ENCODE measurements around the gene POLE.

The POLE gene

DNA sequence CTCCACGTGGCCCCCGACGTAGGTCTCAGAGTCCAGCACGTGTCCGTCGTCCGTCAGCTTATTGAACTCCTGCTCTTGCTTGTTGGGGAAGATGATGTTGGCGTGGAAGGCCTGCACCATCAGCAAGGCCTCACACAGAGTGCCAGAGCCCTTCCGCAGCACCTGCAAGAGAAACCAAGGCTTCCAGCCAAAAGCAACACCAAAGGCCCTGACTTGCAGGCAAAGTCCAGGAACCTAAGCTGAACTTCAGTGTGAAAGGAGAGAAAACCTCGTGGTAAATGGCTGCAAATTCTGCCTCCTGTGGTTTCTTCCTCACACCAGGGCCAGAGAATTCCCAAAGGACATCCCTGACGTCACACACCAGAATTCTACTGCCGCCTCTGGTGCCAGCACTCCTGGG is 14.5 kb downstream of the POLE start:
- H3K27ac ChIP-seq (ENCODE audit: low read length), result no peak overlapping the region
- H3K4me1 ChIP-seq (ENCODE audit: control insufficient read depth, low read depth, low read length), result no peaks in the 10 kb centered on the region
- H3K27me3 ChIP-seq (ENCODE audit: control insufficient read depth, insufficient read depth, low read length), result no peaks in the 10 kb centered on the region
- H3K9ac ChIP-seq (ENCODE audit: low read length), result no peak overlapping the region
- peaks cover 80% of the 10 kb centered on the region for H3K36me3 ChIP-seq (ENCODE audit: control insufficient read depth, low read depth, low read length)
- no peak overlapping the region for H3K4me3 ChIP-seq (ENCODE audit: low read length)
- H3K9me3 ChIP-seq (ENCODE audit: control insufficient read depth, low read depth, low read length), result no peaks in the 10 kb centered on the region

DNA sequence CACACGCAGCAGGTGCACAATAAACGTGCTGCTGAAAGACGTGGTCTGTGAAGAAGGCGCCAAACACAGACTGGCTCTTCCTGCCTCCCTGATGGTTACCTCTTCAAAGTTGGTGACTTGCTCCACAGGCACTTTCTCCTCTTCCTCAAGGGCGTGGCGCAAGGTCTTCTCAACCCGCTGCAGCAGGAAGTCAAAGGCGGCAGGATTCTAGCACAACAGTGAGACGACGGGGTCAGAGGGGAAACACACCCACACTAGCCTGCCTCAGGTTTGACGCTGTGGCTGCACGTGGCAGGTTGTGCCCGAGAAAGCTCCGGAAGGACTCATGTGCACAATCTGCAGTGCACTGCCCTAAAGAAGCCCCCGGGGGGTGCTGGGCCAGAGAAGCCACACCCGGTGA is 15.0 kb downstream of the POLE start:
- Histone ChIP-seq H3K9ac (ENCODE audit: low read length) (no peak overlapping the region), H3K9me3 (ENCODE audit: control insufficient read depth, low read depth, low read length) (no peaks in the 10 kb centered on the region), H3K4me1 (ENCODE audit: control insufficient read depth, low read depth, low read length) (no peaks in the 10 kb centered on the region), H3K27ac (ENCODE audit: low read length) (no peak overlapping the region), H3K27me3 (ENCODE audit: control insufficient read depth, insufficient read depth, low read length) (no peaks in the 10 kb centered on the region), H3K36me3 (ENCODE audit: control insufficient read depth, low read depth, low read length) (peaks cover 80% of the 10 kb centered on the region), H3K4me3 (ENCODE audit: low read length) (no peak overlapping the region)

DNA sequence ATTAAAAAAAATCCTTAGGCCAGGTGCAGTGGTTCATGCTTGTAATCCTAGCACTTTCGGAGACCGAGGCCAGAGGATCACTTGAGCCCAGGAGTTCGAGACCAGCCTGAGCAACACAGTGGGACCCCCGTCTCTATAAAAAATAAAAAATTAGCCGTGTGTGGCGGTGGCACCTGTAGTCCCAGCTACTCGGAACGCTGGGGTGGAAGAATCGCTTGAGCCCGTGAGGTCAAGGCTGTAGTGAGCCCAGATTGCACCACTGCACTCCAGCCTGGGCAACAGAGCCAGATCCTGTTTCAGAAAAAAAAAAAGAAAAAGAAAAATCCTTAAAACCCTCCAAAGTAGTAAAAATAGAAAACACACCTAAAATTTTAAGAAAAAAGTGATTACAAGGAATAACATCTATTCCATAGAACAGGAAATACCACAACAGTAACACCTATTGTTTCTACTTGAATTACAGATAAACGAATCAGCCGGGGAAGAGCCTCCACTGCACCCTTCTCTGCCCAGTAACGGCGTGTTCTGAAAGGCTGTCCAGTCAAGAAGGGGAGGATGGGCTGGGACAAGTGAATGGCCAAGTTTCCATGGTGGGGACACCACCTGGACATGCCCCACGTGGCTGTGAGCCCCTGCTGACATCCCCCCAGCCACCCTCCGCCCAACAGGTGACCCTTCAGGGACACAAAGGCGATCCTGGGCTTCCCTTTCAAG is 17.8 kb downstream of the POLE start:
- peaks cover 84% of the 10 kb centered on the region for H3K36me3 ChIP-seq (ENCODE audit: control insufficient read depth, low read depth, low read length)
- no peaks in the 10 kb centered on the region for H3K27me3 ChIP-seq (ENCODE audit: control insufficient read depth, insufficient read depth, low read length)

DNA sequence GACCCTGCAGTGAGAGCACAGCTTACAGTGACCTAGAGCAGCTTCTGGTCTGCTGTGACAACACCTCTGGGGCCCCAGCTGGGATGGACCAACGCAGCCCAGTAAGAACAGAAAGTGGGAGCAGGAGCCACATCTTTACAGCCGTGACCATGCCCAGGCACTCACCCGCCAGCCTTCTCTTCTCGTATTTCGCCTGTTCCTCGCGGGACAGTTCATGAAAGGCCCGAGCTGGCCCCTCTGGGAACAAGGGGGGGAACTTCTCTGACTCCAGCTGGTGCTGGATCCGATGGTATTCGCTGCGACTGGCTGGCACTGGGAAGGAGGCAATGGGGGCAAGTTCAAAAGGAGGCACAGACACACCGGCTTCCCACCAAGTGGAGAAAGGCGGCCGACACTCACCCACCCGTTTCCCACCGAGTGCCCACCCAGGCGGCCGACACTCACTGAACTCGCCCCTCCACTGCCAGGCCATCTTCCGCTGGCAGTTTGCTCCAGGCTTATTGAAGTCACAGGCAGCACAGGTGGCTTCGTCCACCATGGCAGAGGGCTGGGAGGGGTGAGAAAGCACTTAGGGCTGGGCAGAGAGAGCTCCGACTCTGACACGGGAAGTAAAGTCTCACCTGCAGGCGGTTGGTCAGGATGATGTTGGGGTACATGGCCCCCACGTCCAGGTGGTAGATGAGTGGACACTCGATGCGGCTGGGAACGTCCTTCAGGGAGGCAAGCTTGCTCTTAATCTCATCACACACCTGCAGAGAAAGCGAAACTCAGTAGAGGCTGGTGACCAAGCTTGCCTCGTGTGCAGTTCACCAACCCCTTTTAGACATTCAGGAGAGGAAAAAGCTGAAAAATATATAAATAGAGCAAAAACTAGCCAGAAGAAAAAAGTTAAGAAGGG is 18.7 kb downstream of the POLE start:
- Histone ChIP-seq H3K36me3 (ENCODE audit: control insufficient read depth, low read depth, low read length) (peaks cover 89% of the 10 kb centered on the region), H3K9me3 (ENCODE audit: control insufficient read depth, low read depth, low read length) (no peaks in the 10 kb centered on the region), H3K9ac (ENCODE audit: low read length) (no peak overlapping the region), H3K4me1 (ENCODE audit: control insufficient read depth, low read depth, low read length) (no peaks in the 10 kb centered on the region), H3K4me3 (ENCODE audit: low read length) (no peak overlapping the region), H3K27me3 (ENCODE audit: control insufficient read depth, insufficient read depth, low read length) (no peaks in the 10 kb centered on the region), H3K27ac (ENCODE audit: low read length) (no peak overlapping the region)

More for the DNA sequence above, 17.8 kb downstream of the POLE start:
- H3K27ac ChIP-seq (ENCODE audit: low read length), result no peak overlapping the region
- H3K4me1 ChIP-seq (ENCODE audit: control insufficient read depth, low read depth, low read length), result no peaks in the 10 kb centered on the region
- H3K9me3 ChIP-seq (ENCODE audit: control insufficient read depth, low read depth, low read length), result no peaks in the 10 kb centered on the region
- H3K9ac ChIP-seq (ENCODE audit: low read length), result no peak overlapping the region
- no peak overlapping the region for H3K4me3 ChIP-seq (ENCODE audit: low read length)

DNA sequence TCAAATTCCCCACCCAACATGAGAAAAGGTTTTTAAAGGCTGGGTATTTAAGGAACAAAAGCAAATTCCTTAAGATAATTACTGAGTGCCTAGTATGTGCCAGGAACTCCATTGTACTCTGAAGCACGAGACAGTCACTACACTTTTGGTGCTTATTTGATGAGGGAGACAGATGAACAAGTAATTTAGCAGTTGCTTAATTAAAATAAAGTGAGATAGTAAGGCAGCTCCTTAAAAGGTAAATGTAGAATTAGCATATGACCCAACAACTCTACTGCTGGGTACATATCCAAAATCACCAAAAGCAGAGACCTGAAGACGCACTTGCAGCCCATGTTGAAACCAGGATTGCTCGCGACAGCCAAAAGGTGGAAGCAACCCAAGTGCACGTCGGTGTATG is 21.3 kb downstream of the POLE start:
- no peak overlapping the region for H3K9ac ChIP-seq (ENCODE audit: low read length)
- H3K4me3 ChIP-seq (ENCODE audit: low read length), result no peak overlapping the region
- no peaks in the 10 kb centered on the region for H3K4me1 ChIP-seq (ENCODE audit: control insufficient read depth, low read depth, low read length)
- no peaks in the 10 kb centered on the region for H3K27me3 ChIP-seq (ENCODE audit: control insufficient read depth, insufficient read depth, low read length)
- H3K36me3 ChIP-seq (ENCODE audit: control insufficient read depth, low read depth, low read length), result peaks cover 91% of the 10 kb centered on the region
- H3K9me3 ChIP-seq (ENCODE audit: control insufficient read depth, low read depth, low read length), result no peaks in the 10 kb centered on the region
- no peak overlapping the region for H3K27ac ChIP-seq (ENCODE audit: low read length)

DNA sequence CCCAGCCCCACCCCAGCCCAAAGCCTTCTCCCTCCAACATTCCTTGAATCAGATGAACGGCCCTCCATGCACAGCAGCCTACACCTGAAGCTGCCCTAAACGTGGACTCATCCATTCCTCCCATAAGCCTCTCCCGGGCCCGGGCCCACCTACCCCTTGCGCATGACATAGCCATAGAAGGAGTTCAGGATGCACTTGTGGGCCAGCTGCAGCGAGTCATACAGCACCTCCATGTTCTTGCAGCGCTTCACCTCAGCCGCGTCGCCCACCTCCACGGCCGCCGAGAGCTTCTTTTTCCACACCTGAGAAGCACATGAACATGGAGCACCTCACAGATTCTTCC is 22.0 kb downstream of the POLE start:
- no peaks in the 10 kb centered on the region for H3K4me1 ChIP-seq (ENCODE audit: control insufficient read depth, low read depth, low read length)
- no peaks in the 10 kb centered on the region for H3K9me3 ChIP-seq (ENCODE audit: control insufficient read depth, low read depth, low read length)
- H3K27me3 ChIP-seq (ENCODE audit: control insufficient read depth, insufficient read depth, low read length), result no peaks in the 10 kb centered on the region
- peaks cover 96% of the 10 kb centered on the region for H3K36me3 ChIP-seq (ENCODE audit: control insufficient read depth, low read depth, low read length)
- H3K4me3 ChIP-seq (ENCODE audit: low read length), result no peak overlapping the region
- no peak overlapping the region for H3K9ac ChIP-seq (ENCODE audit: low read length)
- H3K27ac ChIP-seq (ENCODE audit: low read length), result no peak overlapping the region

DNA sequence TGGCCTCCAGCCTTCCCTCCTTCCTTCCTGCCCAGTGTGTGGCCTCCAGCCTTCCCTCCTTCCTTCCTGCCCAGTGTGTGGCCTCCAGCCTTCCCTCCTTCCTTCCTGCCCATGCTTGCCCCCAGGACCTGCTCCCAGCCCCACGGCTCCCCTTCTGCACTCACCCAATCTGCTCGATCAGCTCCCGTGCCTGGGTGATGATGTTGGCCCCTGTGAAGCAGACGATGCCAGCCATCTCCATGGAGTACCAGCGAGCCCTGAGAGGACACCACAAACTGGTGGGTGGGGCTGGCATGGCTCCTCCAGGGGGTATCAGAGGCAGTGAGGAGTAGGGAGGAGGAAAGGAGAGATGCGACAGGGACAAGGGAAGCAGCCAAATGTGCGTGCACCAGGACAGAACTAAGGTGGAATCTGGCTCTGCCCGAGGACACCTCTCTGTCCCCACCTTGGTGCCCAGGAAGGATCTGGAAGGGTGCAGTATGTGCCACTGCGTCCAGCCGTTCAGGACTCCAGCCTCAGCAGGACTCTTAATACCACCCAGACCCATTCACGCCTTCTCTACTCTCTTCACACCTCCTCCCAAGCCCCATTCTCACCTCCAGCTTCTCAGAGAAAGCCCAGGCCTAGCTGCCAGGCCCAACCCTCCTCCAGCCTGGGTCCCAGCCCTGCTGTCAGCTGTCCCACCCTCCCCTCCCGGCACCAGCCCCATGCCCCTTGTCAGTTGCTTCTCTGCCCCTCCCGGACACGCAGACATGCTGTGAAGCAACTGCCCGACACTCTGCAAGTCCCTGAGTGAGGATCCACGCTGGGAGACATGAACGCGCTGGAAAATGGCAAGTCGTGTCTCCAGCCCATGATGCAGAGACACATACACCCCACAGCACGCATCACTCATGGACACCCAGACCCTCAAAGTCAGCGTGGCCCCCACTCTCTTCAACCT is 22.7 kb downstream of the POLE start:
- Histone ChIP-seq H3K9me3 (ENCODE audit: control insufficient read depth, low read depth, low read length) (no peaks in the 10 kb centered on the region), H3K36me3 (ENCODE audit: control insufficient read depth, low read depth, low read length) (peaks cover 94% of the 10 kb centered on the region), H3K27ac (ENCODE audit: low read length) (no peak overlapping the region), H3K4me3 (ENCODE audit: low read length) (no peak overlapping the region), H3K9ac (ENCODE audit: low read length) (no peak overlapping the region), H3K27me3 (ENCODE audit: control insufficient read depth, insufficient read depth, low read length) (no peaks in the 10 kb centered on the region), H3K4me1 (ENCODE audit: control insufficient read depth, low read depth, low read length) (no peaks in the 10 kb centered on the region)

DNA sequence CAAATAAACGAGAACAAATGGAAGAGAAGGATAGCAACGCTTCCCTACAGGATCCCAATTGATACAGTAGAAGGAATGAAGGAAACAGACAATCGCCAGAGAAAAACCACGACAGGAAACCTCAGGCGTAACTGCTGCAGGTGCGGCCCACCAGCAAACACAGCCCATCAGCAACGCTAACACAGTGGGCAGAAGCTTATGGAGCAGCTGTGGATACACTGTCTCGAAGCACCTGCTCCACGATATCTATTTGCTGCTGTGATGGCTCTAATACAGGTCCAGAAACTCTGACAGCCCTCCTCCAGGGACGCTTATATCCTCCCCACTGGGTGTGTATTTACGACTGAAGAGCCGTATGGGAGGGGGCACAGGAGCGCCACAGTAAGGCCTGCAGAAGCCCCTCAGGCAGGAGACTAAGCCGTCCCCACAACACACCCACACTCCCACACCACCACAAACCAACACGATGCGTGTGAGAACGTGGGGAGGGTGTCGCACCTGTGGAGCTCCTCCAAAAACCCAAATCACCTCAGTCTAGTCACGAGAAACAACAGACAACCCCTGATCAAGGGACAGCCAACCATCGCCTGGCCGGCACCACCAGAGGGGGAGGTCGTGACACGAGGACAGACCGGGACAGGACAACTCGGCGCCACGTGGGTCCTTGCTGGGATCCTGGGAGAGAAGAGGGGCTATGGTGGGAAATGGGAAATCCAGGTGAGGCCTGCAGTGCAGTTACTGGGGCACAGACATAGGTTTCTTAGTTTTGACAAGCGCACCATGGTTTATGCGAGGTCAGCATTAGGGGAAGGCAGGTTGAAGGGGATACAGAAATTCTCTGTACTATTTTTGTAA is 24.0 kb downstream of the POLE start:
- Histone ChIP-seq H3K36me3 (ENCODE audit: control insufficient read depth, low read depth, low read length) (peaks cover 94% of the 10 kb centered on the region), H3K27ac (ENCODE audit: low read length) (no peak overlapping the region), H3K9me3 (ENCODE audit: control insufficient read depth, low read depth, low read length) (no peaks in the 10 kb centered on the region), H3K9ac (ENCODE audit: low read length) (no peak overlapping the region), H3K27me3 (ENCODE audit: control insufficient read depth, insufficient read depth, low read length) (no peaks in the 10 kb centered on the region), H3K4me1 (ENCODE audit: control insufficient read depth, low read depth, low read length) (no peaks in the 10 kb centered on the region), H3K4me3 (ENCODE audit: low read length) (no peak overlapping the region)

DNA sequence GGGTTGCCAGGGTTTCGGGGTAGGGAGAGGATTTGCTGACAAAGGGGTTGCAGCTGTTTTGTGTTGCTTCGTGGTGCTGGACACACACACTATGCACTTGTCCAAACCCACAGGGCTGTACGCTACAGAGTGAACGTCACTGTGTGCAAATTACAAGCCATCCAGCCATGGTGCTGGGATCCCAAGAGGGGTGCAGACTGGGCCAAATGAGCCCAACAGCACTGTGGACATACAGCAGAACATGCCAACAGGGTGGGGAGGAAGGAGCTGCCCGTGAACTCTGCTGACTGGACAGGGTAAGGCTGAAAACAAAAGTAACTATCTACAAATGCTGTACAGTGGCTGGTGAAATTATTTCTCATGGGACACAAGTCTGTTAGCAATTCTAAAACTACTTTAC is 25.2 kb downstream of the POLE start:
- Histone ChIP-seq H3K4me3 (ENCODE audit: low read length) (no peak overlapping the region), H3K9me3 (ENCODE audit: control insufficient read depth, low read depth, low read length) (no peaks in the 10 kb centered on the region), H3K27me3 (ENCODE audit: control insufficient read depth, insufficient read depth, low read length) (no peaks in the 10 kb centered on the region), H3K27ac (ENCODE audit: low read length) (no peak overlapping the region), H3K36me3 (ENCODE audit: control insufficient read depth, low read depth, low read length) (peaks cover 95% of the 10 kb centered on the region), H3K4me1 (ENCODE audit: control insufficient read depth, low read depth, low read length) (no peaks in the 10 kb centered on the region), H3K9ac (ENCODE audit: low read length) (no peak overlapping the region)

DNA sequence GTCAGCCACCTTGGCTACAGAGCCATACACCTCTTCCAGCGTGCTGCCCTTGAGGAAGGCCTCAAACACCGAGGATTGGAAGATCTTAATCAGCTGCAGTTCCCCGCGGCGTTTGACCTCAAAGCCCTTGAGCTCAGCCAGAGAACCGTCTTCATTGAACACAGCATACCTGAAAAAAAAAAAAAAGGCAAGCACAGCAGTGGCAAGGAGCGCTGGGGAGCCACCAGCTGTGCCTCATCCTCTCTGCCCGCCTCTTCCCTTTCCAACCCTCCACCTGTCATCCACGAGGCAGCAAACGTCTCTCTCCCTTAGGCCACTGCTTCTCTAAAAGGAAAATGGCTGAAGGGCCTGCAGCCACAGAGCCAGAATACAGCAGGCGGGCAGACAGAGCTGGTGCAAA is 26.1 kb downstream of the POLE start:
- no peak overlapping the region for H3K4me3 ChIP-seq (ENCODE audit: low read length)
- no peak overlapping the region for H3K27ac ChIP-seq (ENCODE audit: low read length)
- H3K9me3 ChIP-seq (ENCODE audit: control insufficient read depth, low read depth, low read length), result no peaks in the 10 kb centered on the region
- H3K4me1 ChIP-seq (ENCODE audit: control insufficient read depth, low read depth, low read length), result no peaks in the 10 kb centered on the region
- no peaks in the 10 kb centered on the region for H3K27me3 ChIP-seq (ENCODE audit: control insufficient read depth, insufficient read depth, low read length)
- H3K9ac ChIP-seq (ENCODE audit: low read length), result no peak overlapping the region
- peaks cover 94% of the 10 kb centered on the region for H3K36me3 ChIP-seq (ENCODE audit: control insufficient read depth, low read depth, low read length)

All from iPS-18a (cell line).